GM10266 (cell line): ENCODE results near the gene MAP6.
"Not testable (repeated sequence)": the region's sequence is repeated elsewhere in the genome, so short reads cannot be mapped to it uniquely, and the experiment has no call there.

ENCODE experiments used
- DNase-seq: peaks from one replicate; pipeline ENCODE4 v3.0.0; 2012; ENCODE audit errors: extremely low spot score
- CTCF ChIP-seq: IDR thresholded peaks from 2 replicates; pipeline ENCODE4 v1.5.1; 2012; ENCODE audit warnings: mild to moderate bottlenecking, low read depth; ENCODE audit not compliant: control insufficient read depth, insufficient read depth; ENCODE audit errors: missing control alignments

The MAP6 gene

GRCh38 chr11:75705541-75705940, 36.7 kb upstream of the MAP6 start:
- DNase-seq: no peak

GRCh38 chr11:75703695-75704237, 34.9 kb upstream of the MAP6 start:
- no peak for TF ChIP-seq CTCF

More at GRCh38 chr11:75705541-75705940, 36.7 kb upstream of the MAP6 start:
- TF ChIP-seq CTCF: no peak

GRCh38 chr11:75700940-75701339, 32.1 kb upstream of the MAP6 start:
- no peak for DNase-seq
- no peak for TF ChIP-seq CTCF

More at GRCh38 chr11:75703695-75704237, 34.9 kb upstream of the MAP6 start:
- no peak for DNase-seq

- TF ChIP-seq CTCF: no peak
- DNase-seq: no peak
Observed at GRCh38 chr11:75697906-75698581, 29.2 kb upstream of the MAP6 start.

- no peak for TF ChIP-seq CTCF
- no peak for DNase-seq
Observed at GRCh38 chr11:75691804-75692203, 23.0 kb upstream of the MAP6 start.

GRCh38 chr11:75689863-75690609, 21.2 kb upstream of the MAP6 start:
- TF ChIP-seq CTCF: no peak
- DNase-seq: no peak

GRCh38 chr11:75683856-75684255, 15.0 kb upstream of the MAP6 start:
- DNase-seq: not testable (repeated sequence)
